IPS-15b (cell line): ENCODE data around the gene C5orf15.

Source experiments
- H3K27me3 ChIP-seq: one replicate; pipeline ENCODE4 v1.6.1; 2013; ENCODE audit warnings: low read length; ENCODE audit not compliant: control insufficient read depth, insufficient read depth
- H3K36me3 ChIP-seq: one replicate; pipeline ENCODE4 v1.6.1; 2013; ENCODE audit warnings: low read length; ENCODE audit not compliant: control insufficient read depth, insufficient read depth
- H3K4me1 ChIP-seq: one replicate; pipeline ENCODE4 v1.6.1; 2013; ENCODE audit warnings: mild to moderate bottlenecking, low read length; ENCODE audit not compliant: control insufficient read depth, insufficient read depth
- H3K4me3 ChIP-seq: one replicate; pipeline ENCODE4 v1.5.1; 2013; ENCODE audit warnings: low read depth, low read length
- H3K9ac ChIP-seq: one replicate; pipeline ENCODE4 v1.6.1; 2013; ENCODE audit warnings: low read depth, mild to moderate bottlenecking, low read length
- H3K9me3 ChIP-seq: one replicate; pipeline ENCODE4 v1.6.1; 2013; ENCODE audit warnings: mild to moderate bottlenecking, low read length; ENCODE audit not compliant: control insufficient read depth, insufficient read depth

C5orf15 gene

DNA sequence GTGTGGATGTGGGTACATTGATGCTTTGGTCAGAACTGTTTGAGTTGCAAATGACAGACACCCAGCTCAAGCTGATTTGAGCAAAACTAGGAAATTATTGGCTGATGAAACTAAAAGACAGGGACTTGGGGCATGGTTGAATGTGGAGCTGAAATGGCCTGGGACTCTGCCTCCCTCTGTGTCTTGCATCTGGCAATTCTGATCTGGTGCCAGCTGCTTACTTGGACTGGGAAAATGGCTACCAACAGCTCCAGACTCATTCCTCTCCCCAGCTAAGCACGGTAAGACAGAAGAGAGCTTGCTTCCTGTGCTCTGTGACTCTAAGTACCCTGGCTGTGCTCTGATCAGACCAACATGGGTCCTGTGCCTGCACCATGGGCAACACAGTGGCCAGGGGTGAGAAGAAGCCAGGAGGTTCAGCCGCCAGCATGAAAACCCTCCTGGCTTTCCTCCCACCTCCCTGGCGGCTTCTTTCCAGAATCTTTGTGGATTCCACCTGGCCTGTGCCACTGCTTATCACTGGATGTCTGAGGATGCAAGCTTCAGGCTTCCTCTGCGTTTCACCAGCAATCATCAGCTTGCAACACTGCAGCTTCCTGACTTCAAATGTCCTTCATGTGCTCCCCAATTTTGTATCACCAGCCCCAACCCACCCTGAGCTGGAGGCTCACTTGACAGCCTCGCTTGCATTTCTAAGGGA is 44.1 kb downstream of the C5orf15 start:
- Histone ChIP-seq H3K36me3 (no peaks in the 10 kb centered on the region), H3K4me1 (no peaks in the 10 kb centered on the region), H3K9ac (no peak overlapping the region), H3K27me3 (no peaks in the 10 kb centered on the region), H3K9me3 (no peaks in the 10 kb centered on the region), H3K4me3 (no peak overlapping the region)

DNA sequence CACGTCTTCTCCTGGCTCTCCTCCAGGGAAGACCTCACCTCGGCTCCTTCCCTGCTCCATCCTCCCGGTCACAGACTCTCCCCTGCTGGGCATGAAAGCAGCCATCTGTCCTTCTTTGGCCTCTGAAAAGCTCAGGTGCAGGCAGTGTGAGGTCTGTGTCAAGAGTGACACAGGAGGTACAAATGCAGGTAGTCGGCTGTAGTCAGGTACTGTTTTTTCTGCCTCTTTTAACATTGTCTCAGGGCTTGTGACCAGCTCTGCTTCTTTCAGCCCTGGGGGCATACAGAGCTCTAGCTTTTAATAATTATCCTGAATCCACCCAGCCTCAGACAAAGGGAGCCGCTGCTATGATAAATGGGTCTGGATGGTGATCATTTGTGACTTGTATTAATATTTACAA is 46.4 kb downstream of the C5orf15 start:
- H3K9ac ChIP-seq: no peak overlapping the region
- H3K4me1 ChIP-seq: no peaks in the 10 kb centered on the region
- H3K36me3 ChIP-seq: no peaks in the 10 kb centered on the region
- no peaks in the 10 kb centered on the region for H3K27me3 ChIP-seq
- H3K9me3 ChIP-seq: no peaks in the 10 kb centered on the region
- H3K4me3 ChIP-seq: no peak overlapping the region

DNA sequence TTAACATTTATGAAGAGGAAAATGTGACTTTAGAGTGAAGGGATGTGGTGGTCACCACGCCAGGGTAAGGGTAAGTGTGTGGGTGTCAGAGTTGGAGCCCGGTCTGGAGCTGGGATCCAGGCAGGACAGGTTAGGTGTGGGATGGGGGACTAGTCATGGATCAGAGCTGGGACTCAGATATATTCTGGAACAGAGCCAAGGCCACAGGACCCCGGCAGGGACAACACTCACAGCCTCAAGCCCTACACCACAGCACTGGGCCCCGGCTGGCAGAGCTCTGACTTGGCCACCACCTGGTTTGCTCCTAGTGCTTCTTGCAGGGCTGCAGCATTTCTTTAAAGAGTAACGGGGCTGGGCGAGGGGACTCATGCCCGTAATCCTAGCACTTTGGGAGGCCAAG is 47.4 kb downstream of the C5orf15 start:
- H3K36me3 ChIP-seq: no peaks in the 10 kb centered on the region
- no peaks in the 10 kb centered on the region for H3K27me3 ChIP-seq
- H3K9me3 ChIP-seq: no peaks in the 10 kb centered on the region
- no peaks in the 10 kb centered on the region for H3K4me1 ChIP-seq
- H3K9ac ChIP-seq: no peak overlapping the region
- H3K4me3 ChIP-seq: no peak overlapping the region

DNA sequence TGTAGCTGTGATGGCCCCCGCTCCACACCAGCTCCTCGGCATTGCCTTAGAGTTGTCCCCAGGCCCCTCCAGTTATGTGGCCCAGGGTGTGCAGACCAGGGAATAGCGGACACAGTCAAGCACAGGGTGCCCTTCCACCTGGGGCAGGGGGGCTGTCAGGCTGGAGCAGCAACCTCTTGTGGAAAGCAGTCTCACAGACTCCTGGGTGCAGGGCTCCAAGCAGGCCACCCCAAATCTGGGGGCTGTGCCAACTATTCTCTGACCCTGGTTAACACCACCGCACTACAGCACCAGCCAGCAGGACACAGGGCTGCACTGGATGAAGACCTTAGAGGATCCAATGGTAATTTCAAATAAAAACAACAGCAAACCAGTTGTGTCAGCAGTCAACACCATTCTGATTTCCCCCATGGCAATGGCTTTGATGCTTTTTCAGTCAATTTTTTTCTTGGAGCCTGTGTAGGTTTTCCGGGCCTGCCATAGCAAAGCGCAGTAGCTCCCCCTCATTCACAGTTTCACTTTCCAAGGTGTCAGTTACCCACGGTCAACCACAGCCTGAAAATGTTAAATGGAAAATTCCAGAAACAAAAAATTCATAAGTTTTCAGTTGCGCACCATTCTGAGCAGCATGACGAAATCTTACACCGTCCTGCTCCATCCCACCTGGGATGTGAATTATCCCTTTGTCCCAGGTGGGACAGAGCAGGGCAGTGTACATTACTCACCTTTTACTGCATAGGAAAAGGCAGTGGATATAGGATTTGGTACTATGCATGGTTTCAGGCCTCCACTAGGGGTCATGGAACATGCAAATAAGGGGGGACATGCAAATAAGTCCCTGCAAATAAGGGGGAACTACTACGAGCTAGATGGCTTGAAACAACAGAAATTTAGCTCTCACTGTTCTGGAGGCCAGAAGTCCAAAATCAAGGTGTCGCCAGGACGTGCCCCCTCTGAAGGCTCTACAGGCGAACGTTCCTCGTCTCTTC is 49.0 kb downstream of the C5orf15 start:
- no peaks in the 10 kb centered on the region for H3K4me1 ChIP-seq
- H3K36me3 ChIP-seq: no peaks in the 10 kb centered on the region
- H3K4me3 ChIP-seq: no peak overlapping the region
- H3K9ac ChIP-seq: no peak overlapping the region
- no peaks in the 10 kb centered on the region for H3K27me3 ChIP-seq
- H3K9me3 ChIP-seq: no peaks in the 10 kb centered on the region

DNA sequence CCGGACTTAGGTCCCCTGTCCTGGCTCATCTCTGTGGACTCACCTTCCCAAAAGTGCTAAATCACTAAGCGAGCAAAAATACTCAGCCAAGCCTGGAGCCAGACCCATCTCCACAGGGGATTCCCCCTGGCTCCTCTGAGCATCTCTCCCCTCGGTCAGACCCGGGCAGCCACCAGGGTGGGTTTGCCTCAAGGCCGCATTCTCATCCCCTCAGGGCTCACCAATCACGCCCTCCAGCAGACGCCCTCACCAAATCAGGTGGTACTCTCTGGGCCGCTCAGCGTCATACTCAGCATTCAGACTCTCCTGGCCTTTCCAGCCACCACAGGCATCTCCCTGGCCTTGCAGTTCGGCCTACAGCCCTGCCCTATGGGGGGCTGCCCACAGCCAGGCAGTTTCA is 49.7 kb downstream of the C5orf15 start:
- no peak overlapping the region for H3K4me3 ChIP-seq
- no peaks in the 10 kb centered on the region for H3K27me3 ChIP-seq
- H3K4me1 ChIP-seq: no peaks in the 10 kb centered on the region
- H3K9me3 ChIP-seq: no peaks in the 10 kb centered on the region
- no peaks in the 10 kb centered on the region for H3K36me3 ChIP-seq
- H3K9ac ChIP-seq: no peak overlapping the region

DNA sequence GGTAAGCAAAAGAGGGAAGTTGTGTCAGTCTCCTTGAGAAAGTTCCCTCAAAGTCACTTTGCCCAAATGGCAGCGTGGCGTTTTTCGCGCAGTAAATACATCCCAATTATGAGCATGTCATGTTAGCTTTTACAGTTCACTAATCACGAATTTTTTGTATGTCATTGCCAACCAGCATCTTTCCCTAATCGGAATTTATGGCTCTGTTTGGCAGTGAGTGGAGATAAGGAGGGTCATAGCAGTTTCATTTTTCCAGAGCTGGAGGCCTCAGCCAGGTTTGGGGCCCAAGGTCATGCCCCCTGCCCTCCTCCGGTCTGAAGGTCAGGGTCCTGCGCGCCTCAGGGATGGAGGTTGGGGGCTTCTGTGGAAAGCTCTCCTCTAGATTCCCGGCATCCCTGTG is 50.1 kb downstream of the C5orf15 start:
- Histone ChIP-seq H3K9ac (no peak overlapping the region), H3K4me3 (no peak overlapping the region), H3K9me3 (no peaks in the 10 kb centered on the region)

DNA sequence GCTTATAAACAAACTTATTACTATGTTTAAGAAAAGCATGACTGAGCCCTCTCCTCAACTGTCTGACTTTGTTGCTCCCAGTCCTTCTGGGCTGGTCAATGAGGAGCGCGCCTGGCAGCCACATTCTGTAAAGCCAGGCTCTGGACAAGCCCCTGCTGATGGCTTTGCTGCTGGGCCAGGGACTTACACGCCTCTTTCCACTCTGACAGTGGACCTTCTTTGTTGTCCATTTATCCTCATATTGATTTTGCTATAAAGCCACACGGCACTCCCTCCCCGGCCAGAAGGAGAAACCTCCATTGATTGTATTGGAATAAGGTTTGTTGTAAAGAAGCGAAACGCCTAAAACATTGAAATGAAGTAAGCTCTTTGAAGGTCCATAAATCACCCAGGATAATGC is 50.6 kb downstream of the C5orf15 start:
- Histone ChIP-seq H3K9me3 (no peaks in the 10 kb centered on the region), H3K4me3 (no peak overlapping the region), H3K27me3 (no peaks in the 10 kb centered on the region), H3K9ac (no peak overlapping the region), H3K36me3 (no peaks in the 10 kb centered on the region), H3K4me1 (no peaks in the 10 kb centered on the region)

More for the DNA sequence above, 50.1 kb downstream of the C5orf15 start:
- no peaks in the 10 kb centered on the region for H3K4me1 ChIP-seq
- no peaks in the 10 kb centered on the region for H3K36me3 ChIP-seq
- H3K27me3 ChIP-seq: no peaks in the 10 kb centered on the region

DNA sequence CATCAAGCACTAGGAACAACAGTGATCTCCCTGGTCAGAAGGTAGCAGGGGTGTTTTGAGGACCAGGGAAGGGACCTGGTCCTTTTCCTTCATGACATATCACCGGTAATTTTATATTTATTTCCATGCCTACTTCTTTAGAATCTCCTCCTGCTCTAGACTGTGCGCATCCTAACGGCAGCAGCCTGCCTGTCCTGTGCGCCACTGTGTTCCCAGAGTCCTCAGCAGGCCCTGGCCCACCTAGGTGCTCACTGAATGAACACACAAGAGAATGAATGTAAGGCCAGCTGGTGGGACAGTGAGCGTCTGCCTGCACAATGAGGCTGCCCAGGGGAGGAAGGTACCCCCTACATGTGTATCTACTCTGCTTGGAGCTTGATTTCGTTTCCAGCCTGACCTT is 51.5 kb downstream of the C5orf15 start:
- no peaks in the 10 kb centered on the region for H3K9me3 ChIP-seq

DNA sequence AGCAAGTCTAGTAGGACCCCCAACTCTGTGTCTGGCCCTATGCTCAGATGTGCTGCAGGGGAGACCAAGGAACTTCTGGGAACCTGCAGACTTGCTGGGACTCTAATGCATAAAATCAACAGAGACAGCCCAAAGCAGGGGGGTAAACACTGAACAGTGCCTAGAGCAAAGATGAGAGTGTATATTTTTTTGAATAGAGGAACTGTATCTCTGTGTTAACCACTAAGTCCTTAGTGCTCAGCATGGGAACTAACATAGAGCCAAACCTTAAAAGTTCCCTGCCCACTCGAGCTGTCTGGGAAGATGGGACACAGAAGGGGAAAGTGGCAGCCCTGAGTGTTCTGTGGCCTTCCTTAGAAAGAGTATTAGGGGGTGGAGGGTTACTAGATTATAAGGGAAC is 51.9 kb downstream of the C5orf15 start:
- H3K9me3 ChIP-seq: no peaks in the 10 kb centered on the region
- H3K27me3 ChIP-seq: no peaks in the 10 kb centered on the region
- H3K4me1 ChIP-seq: no peaks in the 10 kb centered on the region
- no peak overlapping the region for H3K4me3 ChIP-seq
- no peak overlapping the region for H3K9ac ChIP-seq
- no peaks in the 10 kb centered on the region for H3K36me3 ChIP-seq

More for the DNA sequence above, 51.5 kb downstream of the C5orf15 start:
- Histone ChIP-seq H3K4me1 (no peaks in the 10 kb centered on the region), H3K9ac (no peak overlapping the region), H3K27me3 (no peaks in the 10 kb centered on the region), H3K4me3 (no peak overlapping the region), H3K36me3 (no peaks in the 10 kb centered on the region)

DNA sequence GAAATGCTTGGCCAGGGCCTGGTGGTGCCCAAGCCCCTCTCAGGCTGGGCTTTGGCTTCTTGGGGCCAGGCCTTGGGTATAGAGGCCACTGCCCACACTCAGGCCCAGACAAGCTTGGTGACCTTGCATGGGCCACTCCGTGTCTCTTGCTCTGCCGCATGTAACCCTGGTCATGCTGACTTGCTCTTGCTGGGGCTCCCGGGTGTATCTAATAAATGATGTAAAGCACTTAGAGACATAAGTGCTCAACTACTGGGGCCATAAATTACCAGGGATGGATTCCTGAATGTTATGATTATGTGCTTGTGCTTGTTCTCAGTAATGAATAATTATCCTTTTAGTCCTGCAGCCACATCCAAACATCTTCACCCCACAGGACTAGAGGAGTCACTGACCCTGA is 54.0 kb downstream of the C5orf15 start:
- Histone ChIP-seq H3K27me3 (no peaks in the 10 kb centered on the region), H3K9me3 (no peaks in the 10 kb centered on the region), H3K9ac (no peak overlapping the region), H3K36me3 (no peaks in the 10 kb centered on the region), H3K4me3 (no peak overlapping the region), H3K4me1 (no peaks in the 10 kb centered on the region)

DNA sequence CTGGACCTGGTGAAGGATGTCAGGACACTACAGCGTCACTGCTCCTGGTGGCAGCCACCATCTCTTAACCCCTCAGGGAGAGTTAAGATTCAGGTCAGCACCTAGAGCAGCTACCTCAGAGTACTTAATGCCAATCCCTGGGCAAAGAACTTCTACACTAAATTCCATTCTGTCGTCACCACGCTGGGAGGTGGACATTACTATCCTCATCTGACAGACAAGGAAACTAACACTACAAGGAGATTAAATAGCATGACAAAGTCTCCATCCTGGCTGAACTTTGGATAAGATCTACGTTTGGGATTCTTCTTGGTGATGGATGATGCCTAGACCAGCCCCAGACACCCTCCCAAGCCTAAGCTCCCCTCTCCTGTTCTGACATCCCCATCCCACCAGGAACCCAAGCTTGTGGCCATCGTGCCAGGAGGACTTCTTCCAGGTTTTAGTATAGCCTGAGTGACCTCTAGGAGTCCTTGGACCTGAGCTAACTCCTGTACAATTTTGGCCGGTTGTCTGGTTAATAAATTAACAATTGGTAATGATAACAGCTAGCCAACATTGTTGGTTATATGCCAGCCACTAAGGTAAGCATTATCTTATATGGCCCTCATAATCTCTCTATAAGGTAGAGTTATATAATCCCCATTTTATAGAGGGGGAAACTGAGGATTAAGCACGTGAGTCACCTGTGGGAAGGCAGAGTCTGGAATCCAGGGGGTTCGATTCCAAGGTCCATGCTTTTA is 54.8 kb downstream of the C5orf15 start:
- H3K9me3 ChIP-seq: no peaks in the 10 kb centered on the region
- no peaks in the 10 kb centered on the region for H3K4me1 ChIP-seq
- H3K36me3 ChIP-seq: no peaks in the 10 kb centered on the region
- no peaks in the 10 kb centered on the region for H3K27me3 ChIP-seq
- no peak overlapping the region for H3K9ac ChIP-seq
- no peak overlapping the region for H3K4me3 ChIP-seq
